Measurements from ENCODE around the gene LRP4.

LRP4 gene

GRCh38 chr11:46895821-46896220 lies 22.5 kb downstream of the LRP4 start:
- no peak for TF ChIP-seq CTCF (IDR thresholded peaks at IDR 0.05; ENCODE audit: control insufficient read depth, insufficient read depth, low read depth, low read length, missing control alignments)
- H3K4me3 ChIP-seq (ENCODE audit: control insufficient read depth, low read depth, low read length), result no peak overlapping the region
- DNase-seq (ENCODE audit: low read depth), result no peak

GRCh38 chr11:46894961-46895360 lies 23.4 kb downstream of the LRP4 start:
- H3K4me3 ChIP-seq (ENCODE audit: control insufficient read depth, low read depth, low read length), result no peak overlapping the region
- no peak for DNase-seq (ENCODE audit: low read depth)
- TF ChIP-seq CTCF (IDR thresholded peaks at IDR 0.05; ENCODE audit: control insufficient read depth, insufficient read depth, low read depth, low read length, missing control alignments), result no peak

GRCh38 chr11:46894506-46894905 lies 23.8 kb downstream of the LRP4 start:
- H3K4me3 ChIP-seq (ENCODE audit: control insufficient read depth, low read depth, low read length), result no peak overlapping the region
- no peak for TF ChIP-seq CTCF (IDR thresholded peaks at IDR 0.05; ENCODE audit: control insufficient read depth, insufficient read depth, low read depth, low read length, missing control alignments)
- no peak for DNase-seq (ENCODE audit: low read depth)

- no peak for DNase-seq (ENCODE audit: low read depth)
- no peak overlapping the region for H3K4me3 ChIP-seq (ENCODE audit: control insufficient read depth, low read depth, low read length)
- no peak for TF ChIP-seq CTCF (IDR thresholded peaks at IDR 0.05; ENCODE audit: control insufficient read depth, insufficient read depth, low read depth, low read length, missing control alignments)
Measured at GRCh38 chr11:46892838-46893237, 25.5 kb downstream of the LRP4 start.

- DNase-seq (ENCODE audit: low read depth), result no peak
- no peak overlapping the region for H3K4me3 ChIP-seq (ENCODE audit: control insufficient read depth, low read depth, low read length)
- no peak for TF ChIP-seq CTCF (IDR thresholded peaks at IDR 0.05; ENCODE audit: control insufficient read depth, insufficient read depth, low read depth, low read length, missing control alignments)
Measured at GRCh38 chr11:46892109-46892508, 26.2 kb downstream of the LRP4 start.

- no peak for TF ChIP-seq CTCF (IDR thresholded peaks at IDR 0.05; ENCODE audit: control insufficient read depth, insufficient read depth, low read depth, low read length, missing control alignments)
- no peak for DNase-seq (ENCODE audit: low read depth)
Measured at GRCh38 chr11:46890665-46891064, 27.7 kb downstream of the LRP4 start.

More at GRCh38 chr11:46890665-46891064, 27.7 kb downstream of the LRP4 start:
- no peak overlapping the region for H3K4me3 ChIP-seq (ENCODE audit: control insufficient read depth, low read depth, low read length)
